ENCODE data around the gene TLE6.
"Not testable (repeated sequence)": the region's sequence is repeated elsewhere in the genome, so short reads cannot be mapped to it uniquely, and the experiment has no call there.

TLE6 gene

DNA sequence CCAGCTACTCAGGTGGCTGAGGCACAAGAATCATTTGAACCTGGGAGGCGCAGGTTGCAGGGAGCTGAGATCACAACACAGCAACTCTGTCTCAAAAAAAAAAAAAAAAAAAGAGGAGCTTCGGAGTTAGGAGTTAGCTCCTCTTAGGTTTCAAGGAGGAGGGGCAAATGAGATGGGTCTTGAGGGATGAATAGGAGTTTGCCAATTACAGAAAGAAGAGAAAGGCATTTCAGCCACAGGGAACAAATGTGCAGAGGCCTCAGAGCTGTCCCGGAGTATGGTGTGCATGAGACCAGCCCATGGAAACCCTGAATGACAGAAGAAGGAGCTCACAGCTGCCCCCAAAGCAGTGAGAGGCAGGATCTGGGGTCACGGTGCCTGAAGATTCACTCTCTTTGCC lies 27.2 kb downstream of the TLE6 start:
- no peak for DNase-seq (ENCODE audit: low read depth in 2 of 2)

DNA sequence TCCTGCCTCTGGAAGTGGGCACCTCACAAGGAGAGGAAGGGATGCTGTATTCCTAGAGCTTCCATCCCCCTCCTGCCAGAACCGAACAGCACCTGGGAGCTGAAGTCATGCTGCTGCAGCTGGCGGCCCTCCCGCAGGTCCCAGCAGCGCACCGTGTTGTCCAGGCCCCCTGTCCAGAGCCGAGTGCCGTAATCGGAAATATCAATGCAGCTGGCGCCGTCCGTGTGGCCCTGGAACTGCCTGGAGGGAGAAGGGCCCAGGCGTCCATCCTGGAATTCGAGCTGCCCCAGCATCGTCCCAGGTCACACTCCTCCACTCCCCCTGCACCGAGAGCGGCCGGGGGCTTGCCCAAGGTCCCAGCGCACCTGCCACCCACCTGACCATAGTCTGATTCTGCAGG lies 28.0 kb downstream of the TLE6 start:
- DNase-seq (ENCODE audit: low read depth in 2 of 2), result no peak

DNA sequence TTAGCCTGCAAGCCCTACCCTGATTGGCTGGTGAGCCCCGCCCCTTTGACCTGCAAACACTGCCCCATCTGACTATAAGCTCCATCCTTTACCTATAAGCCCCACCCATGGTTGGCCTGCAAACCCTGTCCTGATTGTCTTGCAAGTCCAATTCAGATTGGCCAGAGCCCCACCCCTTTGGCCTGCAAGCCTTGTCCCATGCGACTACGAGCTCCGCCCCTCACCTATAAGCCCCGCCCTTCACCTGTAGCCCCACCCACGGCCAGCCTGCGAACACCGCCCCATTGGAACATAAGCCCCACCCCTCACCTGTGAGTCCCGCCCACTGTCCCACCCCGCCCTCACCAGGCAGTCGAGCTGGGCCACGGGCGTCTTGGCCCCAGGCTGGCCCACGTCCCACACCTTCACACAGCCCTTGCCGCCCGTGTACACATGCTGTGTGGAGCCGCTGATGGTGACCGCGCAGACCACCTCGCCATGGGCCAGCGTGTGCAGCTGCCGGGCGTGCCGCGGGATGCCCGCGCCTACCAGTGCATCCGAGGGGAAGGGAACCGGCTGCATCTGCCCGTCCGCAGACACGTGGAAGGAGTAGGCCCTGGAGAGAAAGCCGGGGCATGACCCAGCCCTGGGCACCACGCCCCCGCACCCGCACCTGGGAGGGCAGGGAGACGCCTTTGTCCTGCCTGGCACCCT lies 28.9 kb downstream of the TLE6 start:
- DNase-seq (ENCODE audit: low read depth in 2 of 2), result no peak

DNA sequence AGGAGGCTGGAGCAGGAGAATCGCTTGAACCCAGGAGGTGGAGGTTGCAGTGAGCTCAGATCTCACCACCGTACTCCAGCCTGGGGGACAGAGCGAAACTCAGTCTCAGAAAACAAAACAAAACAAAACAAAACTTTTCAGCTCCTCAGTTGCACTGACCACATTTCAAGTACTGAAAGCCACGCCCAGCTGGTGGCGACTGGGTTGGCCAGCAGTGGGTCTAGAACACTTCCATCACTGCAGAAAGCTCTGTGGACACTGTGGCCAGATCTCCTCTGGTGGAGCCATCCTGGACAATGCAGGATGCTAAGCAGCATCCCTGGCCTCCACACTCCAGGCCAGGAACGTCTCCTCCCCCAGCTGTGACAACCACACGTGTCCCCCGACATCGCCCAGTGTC lies 30.6 kb downstream of the TLE6 start:
- no peak for DNase-seq (ENCODE audit: low read depth in 2 of 2)

DNA sequence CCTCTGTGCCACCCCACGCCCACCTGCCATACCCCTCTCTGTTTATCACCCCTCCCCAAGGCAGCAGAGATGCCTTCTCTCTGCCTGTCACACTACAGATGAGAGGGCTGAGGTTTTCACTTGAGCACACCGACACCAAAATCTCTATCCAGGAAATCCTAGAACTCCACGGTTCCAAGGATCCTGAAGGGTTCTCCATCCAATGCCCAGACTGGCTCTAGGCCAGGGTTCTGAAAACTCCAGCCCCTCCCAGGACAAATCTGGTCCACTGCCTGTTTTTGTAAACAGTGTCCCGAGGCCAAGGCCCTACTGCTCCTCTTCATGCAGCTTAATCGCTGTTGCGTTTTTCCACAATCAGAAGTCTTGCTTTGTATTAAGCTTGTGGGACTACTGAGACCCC lies 31.6 kb downstream of the TLE6 start:
- no peak for DNase-seq (ENCODE audit: low read depth in 2 of 2)

DNA sequence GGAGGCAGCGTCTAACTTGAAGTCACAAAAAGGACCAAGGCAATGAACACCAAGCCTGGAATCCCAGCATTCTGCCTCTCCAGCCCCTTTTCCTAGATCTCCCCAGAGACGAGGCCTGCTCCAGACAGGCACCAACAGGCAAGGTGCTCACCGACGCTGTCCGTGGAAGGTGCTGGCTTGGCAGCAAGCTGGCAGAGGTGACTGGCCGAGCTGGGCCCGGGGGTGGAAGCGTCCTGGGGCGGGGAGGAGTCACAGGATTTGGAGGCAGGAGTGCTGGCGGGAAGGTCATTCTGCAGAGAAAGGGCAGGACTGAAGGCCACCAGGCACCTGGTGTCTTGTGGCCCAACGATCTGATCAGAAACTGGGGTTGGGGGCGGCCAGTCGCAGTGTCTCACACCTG lies 33.5 kb downstream of the TLE6 start:
- DNase-seq (ENCODE audit: low read depth in 2 of 2), result no peak

DNA sequence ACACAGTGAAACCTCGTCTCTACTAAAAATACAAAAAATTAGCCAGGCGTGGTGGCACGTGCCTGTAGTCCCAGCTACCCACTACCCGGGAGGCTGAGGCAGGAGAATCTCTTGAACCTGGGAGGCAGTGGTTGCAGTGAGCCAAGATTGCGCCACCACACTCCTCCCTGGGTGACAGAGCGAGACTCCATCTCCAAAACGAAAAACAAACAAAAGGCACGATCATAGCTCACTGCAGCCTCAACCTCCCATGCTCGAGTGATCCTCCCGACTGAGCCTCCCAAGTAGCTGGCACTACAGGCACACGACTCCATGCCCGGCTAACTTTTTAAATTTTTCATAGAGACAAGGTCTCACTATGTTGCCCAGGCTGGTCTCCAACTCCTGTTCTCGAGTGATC lies 34.7 kb downstream of the TLE6 start:
- not testable (repeated sequence) for DNase-seq (ENCODE audit: low read depth in 2 of 2)

DNA sequence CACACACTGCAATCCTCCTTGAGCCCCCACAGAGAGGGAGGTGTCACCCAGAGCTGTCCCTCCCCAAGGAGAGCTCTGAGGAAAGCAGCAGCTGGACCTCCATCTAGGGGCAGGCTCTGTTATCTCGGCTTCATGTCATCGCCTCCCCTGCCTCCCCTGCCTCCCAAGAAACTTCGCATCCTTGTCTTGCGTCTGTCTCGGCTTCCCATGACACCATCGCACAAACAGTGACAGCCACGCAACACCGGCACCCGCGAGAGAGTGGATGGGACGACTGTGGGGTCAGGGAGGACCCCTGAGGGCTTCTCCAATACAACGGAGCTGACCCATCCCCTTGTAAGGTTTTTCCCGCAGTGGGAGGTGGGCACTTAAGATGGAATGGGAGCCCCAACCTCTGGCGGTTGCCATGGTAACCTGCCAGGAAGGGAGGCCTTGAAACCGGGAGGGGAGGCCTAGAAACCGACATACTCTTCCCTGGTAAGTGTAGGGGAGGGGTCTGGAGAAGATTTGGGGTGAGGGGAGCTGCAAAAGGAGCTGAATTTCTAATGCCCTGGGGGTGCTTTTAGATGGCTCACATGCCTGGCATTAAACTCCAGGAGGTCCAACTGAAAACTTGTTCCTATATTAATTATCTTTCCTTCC lies 35.4 kb downstream of the TLE6 start:
- DNase-seq (ENCODE audit: low read depth in 2 of 2), result no peak

DNA sequence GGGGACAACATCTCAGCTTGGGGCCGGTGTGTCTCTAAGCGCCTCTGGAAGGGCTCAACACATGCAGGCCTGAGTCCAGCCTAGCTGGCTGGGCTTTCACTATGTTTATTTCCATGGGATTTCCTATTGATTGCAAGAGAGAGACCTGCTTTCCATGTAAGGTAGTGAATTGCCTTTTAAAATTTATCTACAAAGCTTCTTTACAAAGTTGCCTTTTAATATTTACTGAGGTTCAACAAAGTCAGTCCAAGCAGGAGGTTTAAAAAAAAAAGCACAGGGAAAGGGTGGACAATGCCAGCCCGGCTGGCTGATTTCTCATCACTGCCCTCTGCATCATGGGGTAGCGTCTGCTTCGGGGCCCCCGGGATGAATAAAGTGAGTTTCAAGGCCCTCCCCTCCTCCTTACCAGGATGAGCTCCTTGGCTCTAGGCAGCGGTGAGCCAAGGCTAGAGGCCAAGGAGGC lies 35.9 kb downstream of the TLE6 start:
- no peak for DNase-seq (ENCODE audit: low read depth in 2 of 2)

DNA sequence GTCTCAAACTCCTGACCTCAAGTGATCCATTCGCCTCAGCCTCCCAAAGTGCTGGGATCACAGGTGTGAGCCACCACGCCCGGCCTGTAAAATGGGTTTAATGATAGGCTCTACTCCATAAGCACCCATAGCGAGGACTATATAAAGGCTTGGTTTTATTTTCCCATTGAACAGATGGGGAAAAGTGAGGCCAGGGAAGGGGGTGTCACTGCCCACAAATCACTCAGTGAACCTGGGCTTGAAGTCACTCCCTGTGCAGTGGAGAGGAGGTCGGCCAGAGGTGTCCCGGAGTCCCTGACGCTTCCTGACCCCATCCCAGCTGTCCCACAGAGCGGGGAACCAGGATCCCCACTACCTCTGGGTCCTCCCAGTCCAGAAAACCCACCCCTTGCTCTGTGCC lies 36.8 kb downstream of the TLE6 start:
- no peak for DNase-seq (ENCODE audit: low read depth in 2 of 2)

DNA sequence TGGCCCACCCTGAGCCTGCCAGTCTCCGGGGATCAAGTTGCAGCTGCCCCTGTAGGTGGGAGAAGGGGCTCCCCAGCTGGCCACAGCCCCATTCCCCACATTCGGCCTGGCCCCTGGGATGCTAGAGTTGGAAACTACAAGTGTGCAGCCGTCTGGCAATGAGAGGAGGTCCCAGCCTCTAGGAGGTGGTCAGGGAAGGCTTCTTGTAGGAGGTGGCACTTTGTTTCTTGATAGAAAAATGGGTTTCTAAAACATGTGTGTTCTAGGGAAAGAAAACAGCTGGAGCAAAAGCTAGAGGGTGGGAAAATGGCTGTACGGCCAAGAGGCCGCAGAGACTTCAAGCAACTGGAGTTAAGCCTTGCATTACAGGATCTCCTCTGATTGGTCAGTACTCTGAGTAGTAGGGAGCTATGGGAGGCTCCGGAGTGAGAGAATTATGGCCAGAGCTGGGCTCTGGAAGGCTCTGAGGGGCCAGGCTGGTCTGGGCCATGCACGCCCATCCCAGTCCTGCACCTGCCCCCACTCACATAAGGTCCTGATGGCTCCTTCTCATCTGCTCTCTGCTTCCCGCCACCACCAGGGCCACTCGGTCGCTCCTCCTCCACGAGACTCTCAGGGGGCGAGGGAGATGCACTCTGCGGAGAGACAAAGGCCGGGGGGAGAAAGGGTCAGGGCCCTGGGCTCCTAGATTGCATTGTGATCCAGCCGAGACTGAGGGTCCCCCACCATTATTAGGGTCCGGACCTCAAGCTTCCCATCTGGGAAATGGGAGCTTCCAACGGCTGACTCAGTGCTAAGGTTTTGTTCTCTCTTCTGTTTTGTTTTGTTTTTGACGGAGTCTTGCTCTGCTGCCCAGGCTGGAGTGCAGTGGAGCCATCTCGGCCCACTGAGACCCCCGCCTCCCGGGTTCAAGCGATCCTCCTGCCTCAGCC lies 38.0 kb downstream of the TLE6 start:
- DNase-seq (ENCODE audit: low read depth in 2 of 2), result no peak

DNA sequence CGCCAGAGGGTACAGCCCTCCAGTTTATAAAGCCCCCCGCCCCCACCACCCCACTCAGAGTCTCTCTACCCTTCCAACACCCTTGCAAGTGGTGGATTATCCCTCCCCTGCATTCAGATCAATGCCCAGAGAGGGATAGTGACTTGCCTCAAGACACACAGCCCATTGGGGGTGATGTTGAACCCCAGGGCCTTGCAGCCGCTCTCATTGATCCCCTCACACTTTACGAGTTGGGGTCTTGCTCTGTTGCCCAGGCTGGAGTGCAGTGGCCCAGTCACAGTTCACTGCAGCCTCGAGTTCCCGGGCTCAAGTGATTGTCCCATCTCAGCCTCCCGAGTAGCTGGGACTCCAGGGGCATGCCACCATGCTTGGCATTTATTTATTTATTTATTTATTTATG lies 40.6 kb downstream of the TLE6 start:
- no peak for DNase-seq (ENCODE audit: low read depth in 2 of 2)

DNA sequence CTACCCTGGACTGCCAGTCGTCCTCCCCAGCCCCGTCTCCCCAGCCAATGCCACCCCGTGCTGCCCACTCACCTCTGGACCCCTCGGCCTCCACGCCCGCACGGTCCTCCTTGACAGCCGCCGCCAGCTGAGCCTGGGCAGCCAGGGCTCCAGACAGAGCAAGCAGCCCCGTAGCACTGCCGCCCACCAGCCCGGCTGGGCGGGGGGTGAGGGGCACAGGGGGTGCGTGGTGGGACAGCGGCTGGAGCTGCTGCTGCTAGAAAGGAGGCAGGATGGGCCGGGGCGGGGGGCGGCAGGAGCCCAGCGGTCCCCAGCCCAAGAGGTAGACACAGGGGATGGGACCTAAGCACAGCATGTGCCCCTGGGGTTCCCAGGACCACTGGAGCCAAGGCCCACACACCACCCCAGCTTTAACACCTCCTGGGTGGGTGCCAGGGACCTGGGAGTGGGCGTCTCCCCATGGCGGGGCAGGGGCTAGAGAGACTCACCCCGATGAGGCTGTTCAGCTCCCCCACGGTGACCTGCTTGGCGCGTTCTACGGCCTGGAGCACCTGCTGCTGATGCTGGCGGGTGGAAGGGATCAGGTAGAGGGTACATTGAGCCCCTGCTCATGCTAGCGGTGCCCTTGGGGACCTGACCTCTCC lies 42.0 kb downstream of the TLE6 start:
- DNase-seq (ENCODE audit: low read depth in 2 of 2), result no peak

DNA sequence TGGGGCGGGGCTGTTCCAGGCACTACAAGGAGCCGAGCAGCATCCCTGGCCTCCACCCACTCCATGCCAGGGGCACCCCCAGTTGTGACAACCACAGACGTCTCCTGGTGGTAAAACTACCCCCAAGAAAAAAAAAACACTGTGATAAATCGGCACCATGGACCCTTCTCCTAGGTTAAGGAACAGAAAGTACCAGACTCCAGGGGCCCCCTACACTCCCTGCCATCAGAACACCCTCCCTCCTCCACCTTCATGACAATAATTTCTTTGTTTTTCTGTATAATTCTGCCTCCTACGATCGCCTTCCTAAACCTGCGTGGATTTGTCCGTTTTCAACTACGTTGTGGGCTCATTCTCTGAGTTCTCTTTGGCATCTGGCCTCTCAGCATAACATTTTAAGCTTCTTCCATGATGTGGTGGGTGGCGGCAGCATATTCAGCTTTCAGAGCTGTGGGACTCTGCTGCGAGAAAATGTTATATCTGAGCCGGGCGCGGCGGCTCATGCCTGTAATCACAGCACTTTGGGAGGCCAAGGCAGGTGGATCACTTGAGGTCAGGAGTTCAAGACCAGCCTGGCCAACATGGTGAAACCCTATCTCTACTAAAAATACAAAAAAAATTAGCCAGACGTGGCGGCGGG lies 43.1 kb downstream of the TLE6 start:
- no peak for DNase-seq (ENCODE audit: low read depth in 2 of 2)

DNA sequence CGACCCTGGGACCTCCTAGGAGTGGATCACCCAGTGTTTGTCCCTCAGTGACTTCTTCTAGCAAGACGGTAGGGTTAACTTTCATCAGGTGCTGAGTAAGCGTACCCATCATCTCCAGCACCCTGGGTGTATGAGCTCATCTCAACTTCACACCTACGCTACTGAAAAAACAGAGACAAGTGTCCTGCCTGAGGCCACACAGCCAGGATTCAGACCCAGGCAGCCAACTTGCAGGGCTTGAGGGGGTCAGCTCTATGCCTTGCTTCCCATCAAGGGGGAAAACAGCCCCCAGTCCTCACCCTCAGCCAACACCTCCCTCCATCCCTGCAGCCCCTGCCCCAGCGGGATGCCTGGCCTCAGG lies 47.1 kb downstream of the TLE6 start:
- DNase-seq (ENCODE audit: low read depth in 2 of 2), result no peak

DNA sequence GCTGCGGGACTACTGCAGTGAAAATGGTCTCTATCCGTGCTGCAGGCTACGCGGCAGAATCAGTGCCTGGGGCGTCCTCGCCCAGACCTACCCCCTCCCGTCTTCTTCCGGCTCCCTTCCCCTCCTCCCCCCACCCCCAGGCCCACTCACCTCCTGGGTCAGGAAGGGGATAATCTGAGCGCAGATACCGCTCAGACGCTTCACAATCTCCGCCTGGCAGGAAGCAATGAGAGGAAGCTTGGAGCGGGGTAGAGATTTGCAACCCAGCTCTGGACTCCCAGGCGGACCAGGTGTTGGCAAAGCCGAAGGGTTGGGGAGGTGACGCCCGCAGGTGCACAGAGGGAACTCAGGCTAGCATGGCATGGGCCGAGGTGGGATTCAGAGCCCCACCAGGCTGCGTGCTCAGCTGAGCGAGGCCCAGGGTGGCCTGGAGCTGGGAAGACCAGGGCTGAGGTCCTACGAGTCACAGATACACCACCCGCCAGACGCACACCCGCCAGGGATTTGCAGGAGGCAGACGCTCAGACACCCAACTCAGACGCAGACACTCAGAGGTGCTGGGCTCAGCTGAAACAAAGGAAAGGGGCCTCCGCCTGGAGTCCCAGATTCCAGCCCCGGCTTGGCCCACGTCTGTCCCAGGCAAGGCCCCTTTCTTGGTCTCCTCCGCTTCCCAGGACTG lies 47.6 kb downstream of the TLE6 start:
- no peak for DNase-seq (ENCODE audit: low read depth in 2 of 2)

DNA sequence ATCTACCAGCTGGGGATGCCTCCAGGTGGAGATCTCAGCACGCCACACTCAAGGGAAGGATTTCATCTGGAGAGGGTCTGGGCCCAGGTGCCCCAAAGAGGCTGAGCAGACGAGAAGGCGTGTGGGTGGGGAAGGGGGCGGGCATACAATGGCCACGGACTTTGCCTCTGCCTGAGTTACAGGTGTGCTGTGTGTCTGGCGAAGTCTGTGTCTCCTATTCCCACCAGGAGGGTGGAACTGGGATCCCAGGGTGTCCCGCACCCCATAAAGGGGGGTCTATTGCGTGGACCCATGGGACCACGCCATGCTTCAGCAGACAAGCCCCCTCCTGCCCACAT lies 48.2 kb downstream of the TLE6 start:
- no peak for DNase-seq (ENCODE audit: low read depth in 2 of 2)

DNA sequence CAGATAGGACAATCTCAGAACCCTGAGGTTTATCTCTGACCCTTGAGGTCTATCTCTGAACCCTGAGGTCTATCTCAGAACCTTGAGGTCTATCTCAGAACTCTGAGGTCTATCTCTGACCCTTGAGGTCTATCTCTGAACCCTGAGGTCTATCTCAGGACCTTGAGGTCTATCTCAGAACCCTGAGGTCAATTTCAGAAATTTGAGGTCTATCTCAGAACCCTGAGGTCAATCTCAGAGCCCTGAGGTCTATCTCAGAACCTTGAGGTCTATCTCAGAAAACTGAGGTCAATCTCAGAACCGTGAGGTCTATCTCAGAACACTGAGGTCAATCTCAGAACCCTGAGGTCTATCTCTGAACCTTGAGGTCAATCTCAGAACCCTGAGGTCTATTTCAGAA lies 49.4 kb downstream of the TLE6 start:
- no peak for DNase-seq (ENCODE audit: low read depth in 2 of 2)

DNA sequence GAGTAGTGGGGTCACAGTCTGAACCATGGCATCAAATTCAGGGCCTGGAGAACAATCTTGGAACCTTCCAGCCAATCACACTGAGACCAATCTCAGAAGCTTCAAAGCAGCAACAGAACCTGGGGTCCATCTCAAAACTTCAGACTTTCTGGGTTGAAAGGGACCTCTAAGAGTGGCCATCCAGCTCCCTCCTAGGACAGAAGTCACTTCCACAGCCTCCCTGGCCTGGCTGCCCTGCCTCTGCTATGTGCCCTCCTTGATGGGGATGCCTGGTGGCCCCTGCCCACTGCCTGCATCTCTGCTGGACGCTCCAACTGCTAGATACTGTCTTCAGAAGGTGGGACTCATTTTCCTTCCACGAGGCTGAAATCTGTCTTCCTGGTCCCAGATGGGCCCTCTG lies 49.9 kb downstream of the TLE6 start:
- DNase-seq (ENCODE audit: low read depth in 2 of 2), result no peak

DNA sequence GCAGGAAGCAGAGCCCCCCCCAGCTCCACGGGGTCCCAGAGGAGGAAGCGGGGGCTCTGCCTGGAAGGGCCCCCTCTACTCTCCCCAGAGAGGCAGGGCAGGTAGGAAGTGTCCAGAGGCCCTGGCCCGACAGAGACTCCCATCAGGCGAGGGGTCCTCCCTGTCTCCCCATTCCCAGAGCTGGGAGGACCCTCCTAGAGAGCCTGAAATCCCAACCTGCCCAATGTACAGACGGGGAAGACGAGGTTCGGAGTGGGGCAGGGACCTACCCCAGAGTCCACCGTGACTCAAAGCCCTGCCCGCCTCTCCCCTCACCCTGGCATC lies 50.6 kb downstream of the TLE6 start:
- DNase-seq (ENCODE audit: low read depth in 2 of 2), result no peak

DNA sequence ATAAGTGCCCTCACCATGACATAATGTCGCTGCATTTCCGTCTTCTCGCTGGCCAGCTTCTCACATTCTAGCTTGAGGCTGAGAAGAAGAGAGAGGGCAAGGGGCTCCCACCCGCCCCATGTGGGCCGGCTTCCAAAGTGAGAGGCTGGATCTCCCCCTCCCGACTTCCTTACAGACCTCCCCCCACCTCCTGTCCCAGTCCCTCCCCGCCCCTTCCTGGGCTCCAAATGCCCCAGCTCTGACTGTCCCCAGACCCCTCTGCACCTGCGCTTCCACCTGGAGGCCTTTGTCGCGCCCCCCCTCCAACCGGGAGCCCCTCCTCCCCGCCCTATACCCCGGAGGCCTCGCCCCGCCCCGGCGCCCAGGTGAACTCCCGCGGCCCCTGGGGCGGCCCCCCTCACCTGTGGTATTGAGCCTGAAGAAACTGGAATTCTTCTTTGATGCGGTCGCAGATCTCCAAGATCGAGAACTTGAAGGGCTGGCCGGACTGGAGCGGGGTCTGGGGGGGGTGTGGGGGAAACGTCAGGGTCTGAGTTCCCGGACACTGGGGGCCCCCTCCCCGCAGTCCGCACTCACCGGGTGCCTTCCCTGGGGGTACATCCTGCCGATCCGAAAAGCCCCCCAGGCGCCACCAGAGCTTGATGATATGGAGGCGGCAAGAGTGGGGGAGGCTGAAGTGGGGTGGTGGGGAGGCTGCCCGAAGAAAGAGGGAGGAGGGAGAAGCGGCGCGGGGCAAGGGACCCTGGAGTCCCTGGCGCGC lies 51.1 kb downstream of the TLE6 start:
- no peak for DNase-seq (ENCODE audit: low read depth in 2 of 2)
